ENCODE data around the gene LPA. TPM values are rescaled to one million over a fixed set of nuclear protein-coding genes. Genes with fewer than 3 reads are reported as not detected.
A peak's percentile ranks its signal among the peaks of the same experiment; 100 is the strongest.
"Not testable (repeated sequence)": the region's sequence is repeated elsewhere in the genome, so short reads cannot be mapped to it uniquely, and the experiment has no call there.

LPA gene
- polyA plus RNA-seq, 6 donors from 2014 or later = not detected

- H3K4me1 Mint-ChIP-seq; DNase-seq; ATAC-seq (ENCODE audit: low read depth in 2 of 2); H3K4me3 Mint-ChIP-seq; H3K27ac Mint-ChIP-seq; H3K36me3 Mint-ChIP-seq: not testable (repeated sequence)
- peaks cover 0 to 10% (median 5%) of the 10 kb centered on the region in 7 donors for H3K9me3 Mint-ChIP-seq
- peaks cover 26 to 41% (median 38%) of the 10 kb centered on the region in 3 donors for H3K27me3 Mint-ChIP-seq
Measured at GRCh38 chr6:160529524-160529923, 134.6 kb downstream of the LPA start.

DNA sequence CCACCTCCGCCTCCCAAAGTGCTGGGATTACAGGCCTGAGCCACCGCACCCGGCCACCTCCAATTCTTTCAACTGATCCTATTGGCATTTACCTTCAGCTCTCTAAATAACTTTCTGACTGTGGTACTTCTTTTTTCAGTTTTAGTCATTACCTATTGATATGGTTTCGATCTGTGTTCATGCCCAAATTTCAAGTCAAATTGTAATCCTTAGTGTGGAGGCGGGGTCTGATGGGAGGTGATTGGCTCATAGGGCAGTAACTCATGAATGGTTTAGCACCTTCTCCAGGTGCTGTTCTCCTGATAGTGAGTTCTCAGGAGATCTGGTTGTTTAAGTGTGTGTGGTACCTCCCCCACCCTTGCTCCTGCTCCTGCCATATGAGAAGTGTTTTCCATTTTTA is 140.9 kb downstream of the LPA start:
- Mint-ChIP-seq H3K4me1 (peaks cover 6 to 10% (median 9%) of the 10 kb centered on the region in 3 donors), H3K27me3 (peaks cover 19 to 43% (median 28%) of the 10 kb centered on the region in 3 donors), H3K36me3 (no peaks in the 10 kb centered on the region), H3K27ac (no peak overlapping the region), H3K9me3 (peaks cover 0 to 3% (median 0%) of the 10 kb centered on the region in 7 donors), H3K4me3 (peak overlapping the region in 1 of 8 donors; percentile 46)
- no peak for DNase-seq
- ATAC-seq (ENCODE audit: low read depth in 2 of 2) = no peak

DNA sequence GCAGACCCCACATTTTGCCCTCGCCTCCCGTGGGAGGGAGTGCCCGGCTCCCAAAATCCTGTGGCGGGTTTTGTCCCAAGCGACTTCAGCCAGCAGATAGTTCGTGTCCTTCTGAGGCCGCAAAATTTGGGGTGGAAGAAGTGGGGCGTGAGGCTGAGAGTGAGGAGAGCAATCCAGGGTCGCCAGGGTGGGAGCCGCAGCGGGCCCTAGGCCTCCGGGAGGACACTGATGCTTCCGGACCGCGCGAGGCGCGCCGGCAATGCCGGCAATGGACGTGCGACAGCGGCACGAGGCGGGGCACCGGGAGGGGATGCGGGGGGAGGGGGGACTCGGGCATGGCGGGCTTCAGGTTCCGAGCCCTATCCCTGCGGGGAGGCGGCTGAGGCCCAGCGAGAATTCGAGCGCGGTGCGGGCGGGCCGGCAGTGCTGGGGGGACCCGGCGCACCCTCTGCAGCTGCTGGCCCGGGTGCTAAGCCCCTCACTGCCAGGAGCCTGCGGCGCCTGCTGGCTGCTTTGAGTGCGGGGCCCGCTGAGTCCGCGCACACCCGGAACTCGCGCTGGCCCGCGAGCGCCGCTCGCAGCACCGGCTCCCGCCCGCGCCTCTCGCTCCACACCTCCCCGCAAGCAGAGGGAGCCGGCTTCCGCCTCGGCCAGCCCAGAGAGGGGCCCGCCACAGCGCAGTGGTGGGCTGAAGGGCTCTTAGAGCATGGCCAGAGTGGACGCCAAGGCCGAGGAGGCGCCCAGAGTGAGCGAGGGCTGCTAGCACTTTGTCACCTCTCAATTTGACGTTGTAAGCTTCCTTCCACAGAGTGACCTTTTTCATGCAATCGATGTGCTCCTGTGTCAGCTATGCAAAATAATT is 143.8 kb downstream of the LPA start:
- peaks cover 21 to 49% (median 27%) of the 10 kb centered on the region in 3 donors for H3K27me3 Mint-ChIP-seq
- peak; percentile 65 for DNase-seq
- peaks cover 6 to 10% (median 9%) of the 10 kb centered on the region in 3 donors for H3K4me1 Mint-ChIP-seq
- ATAC-seq (ENCODE audit: low read depth in 2 of 2) = peak; percentile 74 to 79
- H3K9me3 Mint-ChIP-seq = peaks cover 0 to 4% (median 0%) of the 10 kb centered on the region in 7 donors
- peak overlapping the region; percentile 73 to 95 (median 90) for H3K27ac Mint-ChIP-seq
- H3K36me3 Mint-ChIP-seq = no peaks in the 10 kb centered on the region
- H3K4me3 Mint-ChIP-seq = peak overlapping the region; percentile 82 to 98 (median 96)

DNA sequence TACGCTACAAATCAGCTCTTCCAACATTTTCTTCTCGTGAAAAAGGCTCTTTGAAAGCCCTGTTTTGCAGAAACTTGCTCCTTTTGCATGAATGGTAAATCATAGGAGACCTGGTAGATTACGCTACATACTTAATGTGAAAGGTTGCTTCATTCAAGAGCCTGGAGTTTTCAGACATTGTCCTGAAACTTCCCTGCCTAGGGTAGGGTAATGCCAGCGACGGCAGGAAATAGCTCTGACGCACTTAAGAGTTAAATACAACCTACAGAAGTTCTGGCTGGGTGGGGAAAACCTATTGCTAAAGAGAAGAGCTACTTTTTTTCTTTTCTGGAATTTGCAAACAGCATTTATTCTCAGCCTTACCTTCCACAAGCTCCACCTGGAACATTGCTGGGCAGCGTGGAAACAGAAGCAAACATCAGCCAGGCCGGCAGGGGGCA is 144.5 kb downstream of the LPA start:
- Mint-ChIP-seq H3K36me3 (no peaks in the 10 kb centered on the region), H3K4me1 (peaks cover 6 to 10% (median 9%) of the 10 kb centered on the region in 3 donors), H3K9me3 (peaks cover 0 to 6% (median 0%) of the 10 kb centered on the region in 7 donors), H3K4me3 (peak overlapping the region; percentile 82 to 98 (median 96)), H3K27me3 (peaks cover 26 to 52% (median 33%) of the 10 kb centered on the region in 3 donors), H3K27ac (peak overlapping the region in 5 of 6 donors; percentile 73 to 95 (median 90))
- no peak for DNase-seq
- ATAC-seq (ENCODE audit: low read depth in 2 of 2) = peak; percentile 3 to 70

DNA sequence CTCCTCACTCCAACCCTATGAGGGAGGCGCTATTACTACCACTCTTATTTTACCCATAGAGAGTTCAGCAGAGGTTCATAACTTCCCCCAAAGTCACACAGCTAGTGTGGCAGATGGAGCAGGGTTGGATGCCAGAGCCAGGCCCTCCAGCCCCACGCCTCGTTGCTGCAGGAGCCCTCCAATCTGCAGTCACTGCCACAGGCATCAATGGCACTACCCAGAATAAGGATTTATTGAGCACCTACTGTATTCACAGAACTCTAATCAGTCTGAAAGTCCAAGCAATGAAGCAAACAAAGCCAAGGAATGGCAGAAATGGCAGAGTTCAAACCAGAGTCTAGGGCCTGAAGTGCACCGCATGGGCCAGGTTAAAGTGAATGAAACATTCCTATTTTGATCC is 144.9 kb downstream of the LPA start:
- Mint-ChIP-seq H3K27me3 (peaks cover 26 to 52% (median 34%) of the 10 kb centered on the region in 3 donors), H3K4me3 (peak overlapping the region in 6 of 8 donors; percentile 67 to 97 (median 93)), H3K27ac (no peak overlapping the region), H3K4me1 (peaks cover 6 to 10% (median 9%) of the 10 kb centered on the region in 3 donors), H3K36me3 (no peaks in the 10 kb centered on the region), H3K9me3 (peaks cover 0 to 6% (median 0%) of the 10 kb centered on the region in 7 donors)
- no peak for ATAC-seq (ENCODE audit: low read depth in 2 of 2)
- no peak for DNase-seq

- Mint-ChIP-seq H3K27ac (peak overlapping the region in 1 of 6 donors; percentile 62), H3K4me3 (no peak overlapping the region), H3K9me3 (peaks cover 0 to 6% (median 0%) of the 10 kb centered on the region in 7 donors), H3K27me3 (peaks cover 48 to 56% (median 48%) of the 10 kb centered on the region in 3 donors), H3K36me3 (no peaks in the 10 kb centered on the region), H3K4me1 (no peaks in the 10 kb centered on the region)
- no peak for ATAC-seq (ENCODE audit: low read depth in 2 of 2)
- DNase-seq = no peak
Measured at GRCh38 chr6:160513836-160514235, 150.2 kb downstream of the LPA start.

DNA sequence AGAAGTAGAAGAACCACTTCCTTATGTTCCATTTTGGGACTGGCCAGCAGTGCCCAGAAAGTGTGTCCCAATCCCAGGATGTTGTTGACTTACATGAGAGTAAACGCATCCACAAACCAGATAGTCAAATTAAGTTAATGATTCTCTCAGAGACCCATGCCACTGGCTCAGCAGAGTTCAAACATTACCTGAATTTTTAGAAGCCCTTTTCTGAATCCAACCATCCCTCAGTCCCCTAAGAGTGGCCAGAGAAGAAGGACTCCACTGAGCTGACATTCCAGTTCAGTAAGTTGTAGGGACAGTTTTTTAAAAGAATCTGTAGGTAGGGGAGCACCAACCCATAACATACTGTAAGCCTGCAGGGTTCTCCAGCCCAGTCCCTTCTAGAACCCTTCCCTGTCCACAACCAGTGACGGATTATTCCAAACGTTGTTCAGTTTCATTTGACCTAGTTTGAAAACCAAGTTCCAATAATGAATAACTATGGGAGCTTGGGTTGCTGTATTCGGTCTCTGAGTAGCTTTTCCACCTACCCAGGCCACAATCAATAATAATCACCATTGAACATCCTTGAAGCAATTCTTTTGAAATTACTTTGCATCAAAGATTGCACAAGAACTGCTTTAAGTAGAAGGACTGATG is 153.0 kb downstream of the LPA start:
- Mint-ChIP-seq H3K27ac (no peak overlapping the region), H3K4me3 (no peak overlapping the region), H3K27me3 (peaks cover 37 to 58% (median 50%) of the 10 kb centered on the region in 3 donors), H3K36me3 (no peaks in the 10 kb centered on the region), H3K9me3 (peaks cover 0 to 4% (median 0%) of the 10 kb centered on the region in 7 donors), H3K4me1 (no peaks in the 10 kb centered on the region)
- ATAC-seq (ENCODE audit: low read depth in 2 of 2) (no peak), DNase-seq (no peak)

DNA sequence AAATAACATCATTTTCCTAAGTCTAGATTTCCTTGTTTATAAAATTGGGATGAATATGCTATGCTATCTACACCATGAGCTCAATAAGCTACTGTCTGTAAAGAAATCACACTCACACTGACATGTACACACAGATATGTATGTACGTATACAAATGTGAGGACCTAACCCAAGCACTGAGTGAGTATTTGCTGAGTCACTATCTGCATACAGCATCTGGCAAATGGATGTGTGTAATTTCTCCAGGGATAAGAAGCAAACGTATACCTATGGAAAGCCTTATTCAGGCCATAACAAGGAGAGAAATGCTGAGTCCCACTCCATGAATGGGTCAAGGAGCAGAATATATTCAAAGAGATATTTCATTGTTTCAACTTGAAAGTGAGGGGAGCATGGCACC is 153.9 kb downstream of the LPA start:
- peaks cover 38 to 53% (median 45%) of the 10 kb centered on the region in 3 donors for H3K27me3 Mint-ChIP-seq
- no peak for ATAC-seq (ENCODE audit: low read depth in 2 of 2)
- no peak overlapping the region for H3K27ac Mint-ChIP-seq
- DNase-seq = no peak
- peaks cover 0 to 2% (median 0%) of the 10 kb centered on the region in 7 donors for H3K9me3 Mint-ChIP-seq
- no peaks in the 10 kb centered on the region for H3K36me3 Mint-ChIP-seq
- no peaks in the 10 kb centered on the region for H3K4me1 Mint-ChIP-seq
- H3K4me3 Mint-ChIP-seq = no peak overlapping the region

DNA sequence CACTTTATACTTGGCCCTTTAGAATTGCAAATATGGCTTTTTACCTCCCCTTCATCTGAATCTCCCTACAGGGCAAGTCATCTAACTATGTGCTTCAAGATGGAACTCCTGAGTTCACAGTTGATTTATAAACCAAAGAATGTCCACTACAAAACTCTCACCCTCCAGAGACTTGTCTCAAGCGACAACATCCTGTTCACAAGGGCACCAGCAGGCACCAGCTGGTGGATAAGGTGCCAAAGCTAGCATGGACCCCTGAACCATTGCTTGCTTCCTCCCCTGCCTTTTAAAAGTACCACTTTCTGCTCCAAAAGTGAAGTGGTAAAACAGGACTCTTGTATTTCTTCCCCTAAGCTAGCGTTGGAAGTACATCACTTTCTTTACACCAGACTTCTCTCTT is 154.5 kb downstream of the LPA start:
- Mint-ChIP-seq H3K9me3 (peaks cover 0 to 4% (median 0%) of the 10 kb centered on the region in 7 donors), H3K4me1 (no peaks in the 10 kb centered on the region), H3K27me3 (peaks cover 32 to 47% (median 42%) of the 10 kb centered on the region in 3 donors), H3K4me3 (no peak overlapping the region), H3K36me3 (no peaks in the 10 kb centered on the region), H3K27ac (no peak overlapping the region)
- DNase-seq (no peak), ATAC-seq (ENCODE audit: low read depth in 2 of 2) (no peak)

GRCh38 chr6:160508599-160508998 is 155.5 kb downstream of the LPA start:
- Mint-ChIP-seq H3K36me3 (peaks cover 0 to 8% of the 10 kb centered on the region in 2 donors), H3K4me1 (no peaks in the 10 kb centered on the region), H3K9me3 (peaks cover 3 to 12% (median 8%) of the 10 kb centered on the region in 7 donors), H3K27me3 (peaks cover 25 to 41% (median 37%) of the 10 kb centered on the region in 3 donors), H3K27ac (no peak overlapping the region), H3K4me3 (no peak overlapping the region)
- no peak for DNase-seq
- no peak for ATAC-seq (ENCODE audit: low read depth in 2 of 2)

- no peak for DNase-seq
- Mint-ChIP-seq H3K36me3 (peaks cover 0 to 8% of the 10 kb centered on the region in 2 donors), H3K27me3 (peaks cover 15 to 36% (median 31%) of the 10 kb centered on the region in 3 donors), H3K4me1 (no peaks in the 10 kb centered on the region), H3K9me3 (peaks cover 3 to 20% (median 14%) of the 10 kb centered on the region in 7 donors), H3K27ac (peak overlapping the region in 1 of 6 donors; percentile 55), H3K4me3 (no peak overlapping the region)
- ATAC-seq (ENCODE audit: low read depth in 2 of 2) = no peak
Measured at GRCh38 chr6:160507420-160507819, 156.7 kb downstream of the LPA start.

GRCh38 chr6:160505970-160506369 is 158.1 kb downstream of the LPA start:
- Mint-ChIP-seq H3K9me3 (peaks cover 3 to 20% (median 14%) of the 10 kb centered on the region in 7 donors), H3K36me3 (peaks cover 0 to 8% of the 10 kb centered on the region in 2 donors), H3K4me3 (no peak overlapping the region), H3K27me3 (peaks cover 18 to 32% (median 31%) of the 10 kb centered on the region in 3 donors), H3K27ac (no peak overlapping the region), H3K4me1 (no peaks in the 10 kb centered on the region)
- ATAC-seq (ENCODE audit: low read depth in 2 of 2) (no peak), DNase-seq (no peak)

- Mint-ChIP-seq H3K4me1 (no peaks in the 10 kb centered on the region), H3K9me3 (peaks cover 4 to 20% (median 14%) of the 10 kb centered on the region in 7 donors), H3K36me3 (peaks cover 7 to 19% of the 10 kb centered on the region in 2 donors), H3K4me3 (no peak overlapping the region), H3K27ac (no peak overlapping the region), H3K27me3 (peaks cover 18 to 47% (median 20%) of the 10 kb centered on the region in 3 donors)
- ATAC-seq (ENCODE audit: low read depth in 2 of 2) (no peak), DNase-seq (no peak)
Measured at GRCh38 chr6:160500639-160501038, 163.4 kb downstream of the LPA start.

Data from naive B cell (primary cell).